Stimulated activated CD4-positive, alpha-beta T cell treated with anti-CD3 and anti-CD28 coated beads, Interleukin-2, amount 100 ng/mL, for 24 hours (primary cell): ENCODE measurements around the gene TLCD1.
"Not testable (repeated sequence)": the region's sequence is repeated elsewhere in the genome, so short reads cannot be mapped to it uniquely, and the experiment has no call there.

Source experiments
- DNase-seq, 2 donors: peaks; one replicate each; pipeline ENCODE4 v3.0.0-alpha.2; 2020

Gene TLCD1

GRCh38 chr17:28746611-28747050, 20.6 kb upstream of the TLCD1 start:
- no peak for DNase-seq

- no peak for DNase-seq
These were observed 19.9 kb upstream of the TLCD1 start for GRCh38 chr17:28745786-28746411.

GRCh38 chr17:28744972-28745785, 19.1 kb upstream of the TLCD1 start:
- DNase-seq = peak in 1 of 2 donors; percentile 53

GRCh38 chr17:28744104-28744971, 18.3 kb upstream of the TLCD1 start:
- DNase-seq = peak; percentile 76 to 81

DNA sequence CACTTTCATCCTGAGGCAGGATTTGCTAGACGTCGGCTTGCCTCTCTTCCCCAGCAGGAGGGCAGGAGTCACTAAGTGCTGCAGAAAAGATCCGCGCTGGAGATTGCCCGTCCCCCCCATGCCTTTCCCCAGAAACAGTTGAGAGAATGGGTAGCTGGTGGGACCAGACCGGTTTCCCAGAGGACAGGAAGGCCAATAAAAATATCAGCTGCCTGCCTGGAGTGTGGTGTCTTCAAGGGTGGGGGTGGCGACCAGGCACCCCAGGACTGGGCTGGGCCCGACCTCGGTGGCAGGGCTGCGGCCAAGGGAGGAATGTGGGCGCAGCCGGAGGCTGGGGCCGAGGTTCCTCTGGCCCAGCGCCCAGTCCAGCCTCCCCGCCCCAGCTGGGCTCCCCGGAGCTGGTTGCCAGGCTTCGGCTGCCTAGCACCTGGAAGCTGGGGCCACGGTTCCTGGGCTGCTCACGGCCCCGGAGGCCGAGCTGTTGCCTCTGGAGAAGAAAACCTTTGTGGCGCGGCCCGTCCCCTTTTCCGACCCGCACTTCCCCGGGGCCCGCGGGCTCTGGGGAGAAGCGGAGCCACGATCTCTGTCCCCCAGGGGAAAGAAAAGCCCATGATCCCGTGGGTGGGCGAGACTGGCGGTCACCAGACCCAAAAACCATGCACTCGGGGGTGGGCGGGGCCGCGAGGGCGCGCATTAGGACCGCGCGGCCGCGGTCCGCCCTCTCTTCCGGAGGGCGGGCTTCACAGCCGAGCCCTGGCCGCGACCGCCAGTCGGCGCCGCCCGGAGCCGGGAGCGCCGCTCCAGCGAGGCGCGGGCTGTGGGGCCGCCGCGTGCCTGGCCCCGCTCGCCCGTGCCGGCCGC, 17.4 kb upstream of the TLCD1 start, which contains the start of gene TRAF4:
TSS of gene TRAF4 (plus strand) at position 769 of the 861 bp plus-strand sequence. CDS start 102 bp downstream, outside the sequence.
- peak; percentile 82 to 89 for DNase-seq

DNA sequence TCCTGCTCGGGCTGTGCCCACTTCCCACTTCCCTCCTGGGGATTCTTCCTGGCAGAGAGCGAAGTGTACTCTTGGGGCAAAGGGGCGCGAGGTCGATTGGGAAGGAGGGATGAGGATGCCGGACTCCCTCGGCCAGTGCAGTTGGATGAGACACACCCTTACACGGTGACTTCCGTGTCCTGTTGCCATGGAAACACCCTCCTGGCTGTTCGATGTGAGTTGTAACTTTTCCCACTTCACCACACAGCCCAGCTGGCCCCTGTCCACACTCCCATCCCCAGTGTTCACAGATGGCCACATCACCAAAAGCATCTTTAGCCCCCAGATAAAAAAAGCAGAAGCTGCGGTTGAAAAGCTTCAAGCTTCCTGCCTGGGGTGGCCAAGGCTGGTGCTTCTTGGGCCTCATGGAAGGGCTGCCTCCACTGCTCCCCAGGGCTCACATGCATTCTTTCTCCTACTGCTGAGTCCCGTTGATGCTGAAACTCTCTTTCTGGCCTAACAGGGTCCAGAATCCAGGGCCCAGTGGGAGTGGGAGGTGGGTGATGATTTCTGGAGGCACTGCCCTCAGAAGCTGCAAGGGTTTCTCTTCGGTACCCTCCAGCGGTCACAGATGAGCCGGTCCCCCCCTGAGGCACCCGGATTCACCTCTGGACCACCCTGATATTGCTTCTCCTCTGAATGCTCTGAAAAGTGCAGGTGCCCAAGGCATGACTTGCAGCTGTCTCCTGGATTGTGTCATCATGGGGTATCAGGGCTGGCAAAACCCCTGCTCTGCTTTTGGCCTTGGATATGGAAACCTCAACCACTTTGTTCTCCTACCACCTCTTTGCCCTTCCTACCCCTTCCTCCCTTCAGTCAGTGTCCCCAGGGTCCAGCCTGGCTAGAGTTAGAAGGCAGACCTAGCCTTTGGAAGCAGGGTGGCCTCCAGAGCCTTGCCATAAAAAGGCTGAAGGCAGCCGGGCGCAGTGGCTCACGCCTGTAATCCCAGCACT, 15.6 kb upstream of the TLCD1 start:
- DNase-seq = no peak

- DNase-seq = no peak
These were observed 14.6 kb upstream of the TLCD1 start for GRCh38 chr17:28740406-28741357.

DNA sequence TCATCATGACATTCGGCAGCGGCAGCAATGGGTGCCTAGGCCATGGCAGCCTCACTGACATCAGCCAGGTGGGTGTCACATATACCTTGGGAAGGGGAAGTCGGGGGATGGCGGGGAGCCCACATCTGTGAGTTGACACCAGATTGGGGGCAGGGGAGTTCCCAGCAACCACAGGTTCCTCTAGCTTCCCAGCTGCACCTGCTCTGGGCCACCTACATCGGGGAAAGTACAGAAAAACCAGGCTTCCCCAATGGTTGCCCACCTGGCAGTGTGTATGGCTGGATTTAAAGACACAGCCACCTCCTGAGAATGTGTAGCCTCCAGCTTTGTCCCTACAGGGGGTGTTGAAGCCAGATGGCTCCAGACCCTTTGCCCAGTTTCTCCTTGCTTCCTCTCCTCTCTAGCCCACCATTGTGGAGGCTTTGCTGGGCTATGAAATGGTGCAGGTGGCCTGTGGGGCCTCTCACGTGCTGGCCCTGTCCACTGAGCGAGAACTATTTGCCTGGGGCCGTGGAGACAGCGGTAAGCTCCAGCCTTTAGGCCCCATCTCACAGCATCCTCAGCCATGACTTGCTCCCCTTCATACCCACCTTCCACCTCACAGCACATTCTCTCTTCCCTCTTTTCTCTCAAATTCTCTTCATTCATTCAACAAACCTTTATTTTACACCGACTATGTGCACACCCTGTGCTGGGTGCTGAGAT, 12.8 kb upstream of the TLCD1 start:
- DNase-seq = peak; percentile 55 to 56

- DNase-seq = no peak
These were observed 12.0 kb upstream of the TLCD1 start for GRCh38 chr17:28737770-28738679.

- DNase-seq = no peak
These were observed 11.3 kb upstream of the TLCD1 start for GRCh38 chr17:28737316-28737715.

- not testable (repeated sequence) for DNase-seq
These were observed 10.1 kb upstream of the TLCD1 start for GRCh38 chr17:28735913-28736769.

- no peak for DNase-seq
These were observed 9.2 kb upstream of the TLCD1 start for GRCh38 chr17:28735242-28735722.

DNA sequence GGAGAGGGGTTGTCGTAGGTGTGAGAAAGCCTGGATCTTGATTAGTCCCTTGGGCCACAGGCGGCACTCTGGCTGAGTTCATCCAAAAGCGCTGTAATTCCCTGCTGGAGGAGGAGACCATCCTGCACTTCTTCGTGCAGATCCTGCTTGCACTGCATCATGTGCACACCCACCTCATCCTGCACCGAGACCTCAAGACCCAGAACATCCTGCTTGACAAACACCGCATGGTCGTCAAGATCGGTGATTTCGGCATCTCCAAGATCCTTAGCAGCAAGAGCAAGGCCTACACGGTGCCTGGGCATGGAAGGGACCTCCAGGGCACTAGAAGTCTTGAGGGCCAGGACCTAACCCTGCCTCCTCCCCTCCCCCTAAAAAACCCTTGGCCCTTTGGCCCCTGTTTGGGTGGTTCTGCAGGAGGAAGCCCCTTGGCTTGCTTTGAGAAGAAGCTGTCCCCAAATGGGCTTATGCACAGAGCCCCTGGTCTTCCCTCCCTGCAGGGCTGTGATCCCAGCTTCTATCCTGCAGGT, 8.7 kb upstream of the TLCD1 start:
- DNase-seq = no peak

DNA sequence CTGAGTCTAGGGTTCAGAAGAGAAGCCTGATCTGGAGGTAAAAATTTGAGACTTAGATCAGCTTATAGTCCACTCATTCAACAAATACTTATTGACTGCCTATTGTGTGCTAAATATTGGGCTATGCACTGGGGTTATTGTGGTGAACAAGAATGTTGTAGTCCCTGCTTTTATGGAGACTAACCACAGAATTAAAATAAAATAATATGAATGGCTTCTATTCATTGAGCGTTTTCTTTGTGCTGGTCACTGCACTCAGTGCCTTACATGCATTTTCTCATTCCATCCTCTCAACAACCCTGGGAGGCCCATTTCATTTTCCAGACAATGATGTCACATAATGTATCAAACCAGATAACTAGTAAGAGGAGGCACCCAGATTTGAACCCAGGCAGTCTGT, 7.3 kb upstream of the TLCD1 start:
- no peak for DNase-seq

DNA sequence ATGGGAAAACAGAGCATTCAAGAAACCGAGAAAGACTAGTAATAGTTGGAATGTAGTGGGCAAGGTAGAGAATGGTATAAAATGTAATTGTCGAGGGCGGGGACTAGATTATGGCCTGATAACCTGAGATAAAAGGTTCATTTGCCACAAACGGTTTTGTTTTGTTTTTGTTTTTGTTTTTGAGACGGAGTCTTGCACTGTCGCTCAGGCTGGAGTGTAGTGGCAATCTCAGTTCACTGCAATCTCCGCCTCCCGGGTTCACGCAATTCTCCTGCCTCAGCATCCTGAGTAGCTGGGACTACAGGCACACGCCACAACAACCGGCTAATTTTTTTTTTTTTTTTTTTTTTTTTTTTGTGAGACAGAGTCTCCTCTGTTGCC, 3.9 kb upstream of the TLCD1 start:
- no peak for DNase-seq
